ENCODE data around the gene EMC8.

DNA sequence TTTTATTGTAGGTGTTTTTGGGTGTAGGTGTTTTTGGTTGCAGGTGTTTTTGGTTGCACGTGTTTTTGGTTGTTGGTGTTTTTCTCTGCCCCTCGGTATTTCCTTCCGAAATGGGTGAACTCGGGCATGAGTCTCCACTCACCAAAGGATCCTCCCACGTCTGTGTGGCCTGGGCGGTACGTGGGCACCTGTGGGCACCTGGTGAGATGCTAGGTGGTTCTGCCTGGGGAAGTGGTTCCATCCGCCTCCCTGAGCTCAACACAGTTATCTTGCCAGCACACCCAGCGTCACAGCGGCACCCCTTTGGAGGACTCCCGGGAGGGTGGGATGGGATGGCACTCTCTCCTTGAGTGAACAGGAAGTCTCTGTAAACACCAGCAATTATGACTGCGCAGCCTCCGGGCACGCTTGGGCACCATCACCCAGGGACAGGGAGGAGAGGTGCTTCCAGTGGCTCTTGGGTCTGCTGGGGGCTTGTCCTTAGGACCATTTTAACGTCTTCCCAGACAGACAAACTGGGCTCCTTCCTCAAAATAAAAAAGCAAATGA lies 29.9 kb upstream of the EMC8 start:
- TF ChIP-seq CTCF (IDR thresholded peaks at IDR 0.05 in 2 of 3, conservative IDR thresholded peaks at IDR 0.05 in 1 of 3; ENCODE audit: borderline replicate concordance in 1 of 3, insufficient read depth in 1 of 3, low read depth in 2 of 3, low read length in 2 of 3), result no peak
- no peak for TF ChIP-seq POLR2A (IDR thresholded peaks at IDR 0.05; ENCODE audit: borderline replicate concordance, extremely low read depth, insufficient read depth, insufficient read length)
- TF ChIP-seq EZH2 (IDR thresholded peaks at IDR 0.05), result no peak
- no peak for TF ChIP-seq MAX (IDR thresholded peaks at IDR 0.05)
